ENCODE measurements around the gene WBP2. TPM values are rescaled to one million over a fixed set of nuclear protein-coding genes. Genes with fewer than 3 reads are reported as not detected.
A peak's percentile ranks its signal among the peaks of the same experiment; 100 is the strongest.

The WBP2 gene
- total RNA-seq, 2 experiments from 2014 or later = 98.5 to 114 TPM

DNA sequence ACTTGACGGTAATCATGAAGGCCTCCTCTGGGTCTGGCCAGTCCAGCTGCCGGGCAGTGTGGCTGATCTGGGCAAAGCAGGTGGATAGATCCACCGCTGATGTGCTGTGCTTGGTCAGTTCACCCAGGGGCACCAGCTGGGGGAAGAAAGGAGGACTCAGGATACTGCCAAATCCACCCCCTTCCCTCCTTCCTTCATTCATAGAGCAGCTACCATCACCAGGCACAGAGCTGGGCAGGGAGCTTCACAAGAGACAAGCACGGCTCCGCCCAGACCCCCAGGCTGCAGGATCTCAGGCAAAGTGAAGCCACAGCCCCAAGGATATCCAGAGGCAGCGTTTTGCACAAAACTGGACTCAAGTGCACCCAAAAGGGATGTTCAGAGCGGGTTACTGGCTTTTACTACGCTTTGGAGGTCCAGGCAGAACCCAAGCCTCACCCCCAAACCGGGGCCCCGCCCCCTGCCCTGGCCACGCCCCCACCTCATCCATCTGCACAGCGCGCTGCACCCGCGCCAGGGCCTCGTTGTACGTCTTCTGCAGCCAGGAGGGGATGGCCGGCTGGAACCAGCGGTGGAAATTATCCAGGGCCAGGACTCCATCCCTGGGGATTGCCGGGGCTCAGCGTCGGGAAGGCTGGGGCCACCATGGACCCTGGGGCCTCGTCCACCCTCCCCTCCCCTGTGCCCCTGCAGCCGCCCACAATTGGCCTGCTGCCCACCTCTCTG lies 20.0 kb downstream of the WBP2 start:
- Histone ChIP-seq H3K27me3 (ENCODE audit: control insufficient read depth in 1 of 2, insufficient read depth in 2 of 2, low read length in 2 of 2) (no peaks in the 10 kb centered on the region), H3K4me3 (ENCODE audit: low read length) (no peak overlapping the region), H3K36me3 (ENCODE audit: insufficient read depth, low read length) (peaks cover 73% of the 10 kb centered on the region), H3K9me3 (ENCODE audit: control insufficient read depth in 1 of 2, insufficient read depth in 1 of 2, low read length in 2 of 2) (no peaks in the 10 kb centered on the region), H3K27ac (ENCODE audit: low read depth in 1 of 2, low read length in 2 of 2) (peak overlapping the region; percentile 75 to 89), H3K4me1 (ENCODE audit: insufficient read depth, low read length) (peaks cover 64% of the 10 kb centered on the region)
- no peaks in the 10 kb centered on the region for H3K9me3 Mint-ChIP-seq
- no peak overlapping the region for H3K4me3 Mint-ChIP-seq
- peaks cover 65% of the 10 kb centered on the region for H3K36me3 Mint-ChIP-seq (ENCODE audit: low read depth)
- H3K4me1 Mint-ChIP-seq (ENCODE audit: low read depth) = peaks cover 30% of the 10 kb centered on the region
- H3K27ac Mint-ChIP-seq = peak overlapping the region; percentile 49
- ChIA-PET CTCF (no interaction called here), POLR2A (interaction anchor here (1.1 to 3.3 kb wide), 6 partner anchors 9 to 58 kb away, joined by 3 to 25 read pairs (median 4); partner anchors contain the start of gene WBP2)
- intact Hi-C loops (cut with DNase I, micrococcal nuclease) = no loop called here
- no peaks in the 10 kb centered on the region for H3K27me3 Mint-ChIP-seq
- ATAC-seq (ENCODE audit: poor library complexity) = no peak
- no peak for DNase-seq
- no peak for TF ChIP-seq CTCF (IDR thresholded peaks at IDR 0.05)

DNA sequence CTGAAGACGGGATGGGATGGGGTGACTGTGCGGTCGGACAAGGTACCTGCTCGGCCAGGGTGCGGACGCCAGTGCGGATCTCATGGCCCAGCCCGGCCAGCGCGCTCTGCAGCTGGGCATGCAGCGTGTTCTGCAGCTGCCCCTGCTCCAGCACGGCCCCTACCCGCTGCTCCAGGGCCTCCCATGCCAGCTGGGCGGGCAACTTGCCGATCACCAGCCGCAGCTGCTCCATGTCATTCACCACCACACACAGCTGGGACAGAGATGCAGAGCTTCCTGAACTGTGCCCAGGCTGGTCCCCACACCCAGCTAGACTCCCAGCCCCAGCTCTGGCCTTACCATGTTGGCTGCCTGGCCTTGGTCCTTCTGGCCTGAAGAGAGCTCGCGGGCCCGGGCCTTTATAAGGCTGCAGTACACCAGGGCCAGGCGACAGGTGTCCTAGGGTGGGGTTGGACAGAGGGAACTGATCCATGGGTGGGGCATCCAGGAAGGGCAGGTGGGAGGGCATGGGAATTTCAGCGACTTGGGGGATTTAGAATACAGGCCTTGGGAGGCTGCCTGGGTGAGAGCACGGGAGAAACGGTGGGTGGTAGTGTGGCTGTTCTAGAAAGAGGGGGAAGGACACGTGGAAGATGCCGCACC lies 20.7 kb downstream of the WBP2 start:
- Mint-ChIP-seq H3K9me3 (no peaks in the 10 kb centered on the region), H3K4me3 (no peak overlapping the region), H3K4me1 (ENCODE audit: low read depth) (peaks cover 30% of the 10 kb centered on the region), H3K36me3 (ENCODE audit: low read depth) (peaks cover 64% of the 10 kb centered on the region), H3K27ac (peak overlapping the region; percentile 94), H3K27me3 (no peaks in the 10 kb centered on the region)
- no peak overlapping the region for H3K4me3 ChIP-seq (ENCODE audit: low read length)
- no peak for TF ChIP-seq CTCF (IDR thresholded peaks at IDR 0.05)
- H3K27ac ChIP-seq (ENCODE audit: low read depth in 1 of 2, low read length in 2 of 2) = peak overlapping the region; percentile 75 to 89
- no peaks in the 10 kb centered on the region for H3K9me3 ChIP-seq (ENCODE audit: control insufficient read depth in 1 of 2, insufficient read depth in 1 of 2, low read length in 2 of 2)
- ChIA-PET POLR2A (interaction anchor here (1.1 to 3.3 kb wide), 6 partner anchors 9 to 57 kb away, joined by 3 to 25 read pairs (median 4); partner anchors contain the start of gene WBP2), CTCF (no interaction called here)
- intact Hi-C loops (cut with DNase I, micrococcal nuclease) = no loop called here
- H3K36me3 ChIP-seq (ENCODE audit: insufficient read depth, low read length) = peaks cover 73% of the 10 kb centered on the region
- H3K27me3 ChIP-seq (ENCODE audit: control insufficient read depth in 1 of 2, insufficient read depth in 2 of 2, low read length in 2 of 2) = no peaks in the 10 kb centered on the region
- DNase-seq (no peak), ATAC-seq (ENCODE audit: poor library complexity) (no peak)
- peaks cover 59% of the 10 kb centered on the region for H3K4me1 ChIP-seq (ENCODE audit: insufficient read depth, low read length)

GRCh38 chr17:75832652-75833400 lies 22.3 kb downstream of the WBP2 start:
- Histone ChIP-seq H3K27ac (ENCODE audit: low read depth in 1 of 2, low read length in 2 of 2) (peak overlapping the region; percentile 75 to 89), H3K4me1 (ENCODE audit: insufficient read depth, low read length) (peaks cover 67% of the 10 kb centered on the region), H3K27me3 (ENCODE audit: control insufficient read depth in 1 of 2, insufficient read depth in 2 of 2, low read length in 2 of 2) (no peaks in the 10 kb centered on the region), H3K9me3 (ENCODE audit: control insufficient read depth in 1 of 2, insufficient read depth in 1 of 2, low read length in 2 of 2) (peaks cover 0 to 4% of the 10 kb centered on the region in 2 experiments), H3K4me3 (ENCODE audit: low read length) (peak overlapping the region; percentile 36), H3K36me3 (ENCODE audit: insufficient read depth, low read length) (peaks cover 73% of the 10 kb centered on the region)
- Mint-ChIP-seq H3K27me3 (no peaks in the 10 kb centered on the region), H3K36me3 (ENCODE audit: low read depth) (peaks cover 54% of the 10 kb centered on the region), H3K9me3 (no peaks in the 10 kb centered on the region), H3K4me1 (ENCODE audit: low read depth) (peaks cover 35% of the 10 kb centered on the region), H3K4me3 (peak overlapping the region; percentile 56), H3K27ac (peak overlapping the region; percentile 94)
- DNase-seq (peak in 8 of 14 experiments; percentile 20 to 73 (median 41)), ATAC-seq (ENCODE audit: poor library complexity) (peak; percentile 54)
- intact Hi-C loops (cut with DNase I, micrococcal nuclease) = loop anchor here in 1 of 2 experiments (2.0 kb wide), 1 partner anchor 48 kb away; the partner anchor contains the start of gene UNK
- POLR2A ChIA-PET = interaction anchor here (0.6 to 4.2 kb wide), 16 partner anchors 9 to 164 kb away, joined by 3 to 29 read pairs (median 4); partner anchors contain the start of genes UNC13D, UNK and WBP2
- CTCF ChIA-PET = interaction anchor here (1.0 to 1.6 kb wide), 6 partner anchors 23 to 85 kb away, joined by 3 to 5 read pairs (median 4); partner anchors contain the start of genes TRIM65 and WBP2
- no peak for TF ChIP-seq CTCF (IDR thresholded peaks at IDR 0.05)

Measured in CD4-positive, alpha-beta T cell (primary cell).